D721Med (cell line): ENCODE data around the gene RNPEPL1.

Experiments
- DNase-seq: peaks from one replicate; pipeline ENCODE4 v3.0.0; 2011; ENCODE audit warnings: low spot score; ENCODE audit not compliant: insufficient read length
- FAIRE-seq: peaks from 2 replicates; lab custom pipeline; 2011; peaks lifted over from hg19 to GRCh38; lab: Jason Lieb, UNC
- TF ChIP-seq, protein P1 (sequence below): IDR thresholded peaks from 2 replicates; pipeline ENCODE4 v1.5.1; 2012; ENCODE audit warnings: mild to moderate bottlenecking, control low read depth; ENCODE audit not compliant: insufficient read depth; ENCODE audit errors: missing control alignments

RNPEPL1 gene

DNA sequence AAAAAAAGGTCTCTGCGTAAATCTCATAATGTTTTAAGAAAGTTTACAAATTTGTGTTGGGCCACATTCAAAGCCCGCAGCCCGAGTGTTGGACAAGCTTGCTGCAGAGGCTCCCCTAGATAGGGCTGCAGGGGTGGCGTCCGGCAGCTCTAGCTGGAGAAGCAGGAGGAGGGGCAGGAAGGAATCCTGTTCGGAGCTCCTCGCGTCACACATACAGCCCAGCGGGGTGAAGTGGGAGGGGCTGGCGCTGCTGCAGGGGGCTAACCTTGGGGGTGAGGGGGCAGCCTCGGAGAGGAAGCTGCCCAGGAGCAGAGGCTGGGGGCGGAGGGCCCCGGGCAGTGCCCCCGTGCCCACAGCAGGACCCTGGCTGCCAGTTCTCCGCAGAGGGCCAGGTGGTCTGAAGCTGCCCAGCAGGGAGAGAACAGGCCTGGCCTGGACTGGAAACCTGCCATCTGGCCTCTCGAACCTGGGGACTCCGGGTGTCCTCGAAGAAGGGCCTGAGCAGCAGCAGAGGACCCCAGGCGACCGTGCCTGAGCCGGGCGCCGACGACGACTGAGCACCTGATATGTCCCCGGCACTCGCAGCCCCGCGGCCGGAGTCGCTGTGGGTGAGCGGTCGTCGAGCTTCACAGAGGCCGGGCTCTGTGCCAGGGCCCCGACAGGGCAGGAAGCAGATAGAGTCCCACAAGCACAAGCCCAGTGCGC, 54.4 kb downstream of the RNPEPL1 start:
- no peak for FAIRE-seq
- TF ChIP-seq, protein P1, sequence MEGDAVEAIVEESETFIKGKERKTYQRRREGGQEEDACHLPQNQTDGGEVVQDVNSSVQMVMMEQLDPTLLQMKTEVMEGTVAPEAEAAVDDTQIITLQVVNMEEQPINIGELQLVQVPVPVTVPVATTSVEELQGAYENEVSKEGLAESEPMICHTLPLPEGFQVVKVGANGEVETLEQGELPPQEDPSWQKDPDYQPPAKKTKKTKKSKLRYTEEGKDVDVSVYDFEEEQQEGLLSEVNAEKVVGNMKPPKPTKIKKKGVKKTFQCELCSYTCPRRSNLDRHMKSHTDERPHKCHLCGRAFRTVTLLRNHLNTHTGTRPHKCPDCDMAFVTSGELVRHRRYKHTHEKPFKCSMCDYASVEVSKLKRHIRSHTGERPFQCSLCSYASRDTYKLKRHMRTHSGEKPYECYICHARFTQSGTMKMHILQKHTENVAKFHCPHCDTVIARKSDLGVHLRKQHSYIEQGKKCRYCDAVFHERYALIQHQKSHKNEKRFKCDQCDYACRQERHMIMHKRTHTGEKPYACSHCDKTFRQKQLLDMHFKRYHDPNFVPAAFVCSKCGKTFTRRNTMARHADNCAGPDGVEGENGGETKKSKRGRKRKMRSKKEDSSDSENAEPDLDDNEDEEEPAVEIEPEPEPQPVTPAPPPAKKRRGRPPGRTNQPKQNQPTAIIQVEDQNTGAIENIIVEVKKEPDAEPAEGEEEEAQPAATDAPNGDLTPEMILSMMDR, result no peak
- DNase-seq, result no peak

DNA sequence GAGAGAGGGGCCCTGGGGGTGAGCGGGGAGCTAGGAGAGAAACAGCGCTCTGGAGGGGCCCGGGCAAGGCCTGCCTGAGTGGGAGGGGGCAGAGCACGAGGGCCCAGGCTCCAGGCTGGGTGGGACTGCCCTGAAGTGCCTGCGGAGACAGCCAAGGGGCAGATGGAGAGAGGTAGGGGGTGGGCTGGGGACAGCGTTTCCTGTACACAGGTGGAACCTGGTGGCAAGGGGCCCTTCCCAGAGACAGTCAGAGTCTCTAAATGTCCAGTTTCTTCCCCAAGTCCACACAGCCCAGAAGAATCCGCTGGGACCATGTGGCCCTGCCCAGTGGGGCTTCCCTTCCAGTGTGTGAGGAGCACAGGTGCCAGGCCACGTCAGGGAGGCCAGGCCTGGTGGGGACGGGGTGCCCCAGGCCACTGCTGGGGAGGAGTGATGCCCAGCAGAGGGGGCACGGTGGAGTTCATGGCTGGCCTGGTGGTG, 55.3 kb downstream of the RNPEPL1 start:
- FAIRE-seq, result no peak
- DNase-seq, result no peak

DNA sequence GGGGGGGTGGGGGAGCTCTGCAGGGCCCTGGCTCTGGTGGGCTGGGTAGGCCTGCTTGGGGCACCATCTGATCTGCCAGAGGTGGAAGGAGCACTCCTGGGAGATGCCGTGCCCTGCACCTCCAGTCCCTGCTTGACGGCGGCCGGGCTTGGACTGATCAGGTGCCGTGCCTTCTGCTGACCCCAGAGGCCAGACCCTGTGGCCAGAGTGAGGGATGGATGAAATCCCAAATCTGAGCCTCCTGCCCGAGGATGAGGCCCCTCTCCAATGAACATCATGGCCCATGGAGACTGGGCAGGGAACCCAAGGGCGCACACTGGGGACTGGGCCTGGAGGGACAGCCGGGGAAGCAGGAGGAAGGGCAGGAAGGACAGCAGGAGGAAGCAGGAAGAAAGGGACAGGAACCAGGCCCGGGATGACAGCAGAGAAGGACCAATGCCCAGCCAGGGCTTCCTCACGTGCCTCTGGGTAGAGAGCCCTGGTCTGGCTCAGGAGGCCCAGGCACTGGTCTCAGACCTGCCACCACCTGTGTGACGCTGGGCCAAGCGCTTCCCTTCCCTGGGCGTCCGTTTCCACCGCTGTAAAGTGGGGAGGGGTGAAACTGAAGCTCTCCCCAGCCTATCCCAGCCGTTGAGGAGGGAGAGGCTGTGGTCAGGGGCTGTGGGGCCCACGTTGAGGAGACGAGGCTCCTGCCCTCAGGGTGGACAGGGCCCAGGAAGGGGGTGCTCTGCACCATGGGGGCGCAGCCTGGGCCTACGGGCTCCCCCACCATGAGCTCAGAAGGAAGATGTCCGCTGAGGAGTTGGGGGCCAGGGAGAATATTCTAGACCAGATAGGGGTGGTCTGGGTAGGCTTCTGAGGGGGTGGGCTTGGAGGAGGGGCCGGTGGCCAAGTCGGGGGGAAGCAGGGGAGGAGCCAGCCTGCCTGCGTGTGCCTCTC, 56.0 kb downstream of the RNPEPL1 start:
- TF ChIP-seq, protein P1, result no peak
- no peak for FAIRE-seq

More for the DNA sequence above, 55.3 kb downstream of the RNPEPL1 start:
- TF ChIP-seq, protein P1, result no peak

DNA sequence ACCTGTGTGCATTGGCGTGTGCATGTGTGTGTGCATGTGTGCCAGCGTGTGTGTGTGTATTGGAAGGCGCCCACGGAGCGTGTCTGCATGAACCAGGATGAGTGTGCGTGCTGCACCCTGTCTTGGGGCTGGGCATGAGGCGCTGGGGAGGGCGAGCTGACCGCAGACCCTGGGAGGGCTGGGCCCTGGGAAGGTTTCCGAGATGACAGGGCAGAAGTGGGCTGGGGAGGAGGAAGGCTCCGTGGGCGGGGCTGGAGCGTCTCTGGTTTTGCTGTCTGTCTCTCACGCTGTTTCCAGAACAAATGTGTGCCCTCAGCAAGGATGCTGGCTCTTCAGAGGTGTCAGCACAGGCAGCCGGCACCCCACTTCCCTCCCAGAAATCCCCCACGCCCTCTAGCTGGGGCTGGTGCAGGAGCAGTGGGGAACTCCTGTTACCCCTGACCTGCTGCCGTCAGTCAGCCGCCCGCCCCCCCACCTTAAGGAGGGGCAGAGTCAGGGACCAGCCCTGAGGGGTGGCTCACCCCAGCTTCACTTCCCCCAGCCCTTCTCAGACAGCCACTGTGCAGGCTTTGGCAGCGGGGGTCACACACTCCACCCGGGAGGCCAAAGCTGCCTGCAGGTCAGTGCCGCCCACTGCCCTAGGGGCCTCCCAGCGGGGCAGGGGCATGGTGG, 56.8 kb downstream of the RNPEPL1 start, which contains the start of gene GPR35:
GPR35 (plus strand) TSS at position 531 of the 672 bp plus-strand sequence. CDS start 4,473 bp downstream, outside the sequence.
- TF ChIP-seq, protein P1, result no peak
- DNase-seq (no peak), FAIRE-seq (no peak)

More for the DNA sequence above, 56.0 kb downstream of the RNPEPL1 start:
- DNase-seq, result no peak

DNA sequence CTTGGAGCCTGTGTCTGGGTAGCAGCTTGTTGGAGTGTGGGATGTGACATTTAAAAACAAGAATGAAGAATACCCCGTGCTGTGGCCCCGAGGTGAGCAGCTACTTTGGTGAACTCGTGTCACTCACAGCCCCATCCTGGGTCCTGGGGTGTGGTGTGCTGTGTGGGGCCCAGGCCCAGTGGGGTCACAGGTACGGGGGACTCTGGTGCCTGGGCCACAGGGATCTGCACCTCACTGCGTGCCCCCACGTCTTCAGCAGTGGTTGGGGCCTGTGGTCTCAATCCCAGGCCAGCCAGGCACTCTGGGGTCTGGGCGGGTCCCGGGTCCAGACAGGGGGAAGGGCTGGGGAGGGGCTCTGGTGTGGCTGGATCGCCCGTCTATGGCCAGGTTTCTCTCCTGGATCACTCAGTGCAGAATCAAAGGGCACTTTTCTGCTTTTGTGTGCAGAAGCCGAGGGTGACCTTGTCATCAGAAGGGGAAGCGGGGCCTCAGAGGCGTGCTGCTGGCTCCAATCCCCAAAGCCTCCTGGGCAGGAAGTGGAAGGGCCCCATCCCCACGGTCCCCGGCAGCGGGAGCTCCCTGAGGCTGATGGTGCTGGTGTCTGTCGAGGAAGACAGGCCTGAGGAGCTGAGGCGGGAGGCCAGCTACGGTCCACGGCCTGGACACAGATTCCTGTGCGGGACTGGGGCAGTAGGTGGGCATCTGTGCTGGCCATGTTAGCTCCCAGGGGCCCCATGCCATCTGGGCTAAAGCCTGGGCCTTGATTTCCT, 58.4 kb downstream of the RNPEPL1 start:
- TF ChIP-seq, protein P1, result no peak
- FAIRE-seq (no peak), DNase-seq (no peak)
